ENCODE data around the gene HOXA13. TPM values are rescaled to one million over a fixed set of nuclear protein-coding genes. Genes with fewer than 3 reads are reported as not detected.
A peak's percentile ranks its signal among the peaks of the same experiment; 100 is the strongest.

The HOXA13 gene
- total RNA-seq, 1 donor from 2014 or later = 14.5 TPM

- Histone ChIP-seq H3K4me1 (peaks cover 45% of the 10 kb centered on the region), H3K36me3 (no peaks in the 10 kb centered on the region), H3K27ac (peak overlapping the region; percentile 67), H3K4me3 (peak overlapping the region; percentile 40), H3K9me3 (no peaks in the 10 kb centered on the region), H3K27me3 (no peaks in the 10 kb centered on the region)
- intact Hi-C loops (cut with DNase I) = no loop called here
- no peak for DNase-seq (ENCODE audit: extremely low spot score in 2 of 2)
- no peak for TF ChIP-seq CTCF (IDR thresholded peaks at IDR 0.05)
- peak in 1 of 2 donors; percentile 58 for TF ChIP-seq POLR2AphosphoS5 (IDR thresholded peaks at IDR 0.05; ENCODE audit: insufficient read depth in 1 of 2, low read depth in 1 of 2)
- peak in 1 of 2 donors; percentile 32 for TF ChIP-seq POLR2A (IDR thresholded peaks at IDR 0.05)
These were observed 40.3 kb upstream of the HOXA13 start for GRCh38 chr7:27240015-27240731.

- H3K27me3 ChIP-seq = no peaks in the 10 kb centered on the region
- peak overlapping the region; percentile 67 for H3K27ac ChIP-seq
- DNase-seq (ENCODE audit: extremely low spot score in 2 of 2) = no peak
- no peaks in the 10 kb centered on the region for H3K9me3 ChIP-seq
- peaks cover 45% of the 10 kb centered on the region for H3K4me1 ChIP-seq
- H3K4me3 ChIP-seq = peak overlapping the region; percentile 40
- TF ChIP-seq POLR2A (IDR thresholded peaks at IDR 0.05) (no peak), POLR2AphosphoS5 (IDR thresholded peaks at IDR 0.05; ENCODE audit: insufficient read depth in 1 of 2, low read depth in 1 of 2) (no peak), CTCF (IDR thresholded peaks at IDR 0.05) (no peak)
- intact Hi-C loops (cut with DNase I) = loop anchor here (10.0 kb wide), 1 partner anchor 335 kb away; no protein-coding TSS in a partner anchor
- H3K36me3 ChIP-seq = no peaks in the 10 kb centered on the region
These were observed 39.6 kb upstream of the HOXA13 start for GRCh38 chr7:27239387-27240014.

GRCh38 chr7:27238979-27239386 lies 39.1 kb upstream of the HOXA13 start:
- Histone ChIP-seq H3K27ac (peak overlapping the region; percentile 67), H3K4me1 (peaks cover 41% of the 10 kb centered on the region), H3K36me3 (no peaks in the 10 kb centered on the region), H3K27me3 (no peaks in the 10 kb centered on the region), H3K4me3 (peak overlapping the region; percentile 40), H3K9me3 (no peaks in the 10 kb centered on the region)
- intact Hi-C loops (cut with DNase I) = loop anchor here (10.0 kb wide), 1 partner anchor 336 kb away; no protein-coding TSS in a partner anchor
- TF ChIP-seq POLR2AphosphoS5 (IDR thresholded peaks at IDR 0.05; ENCODE audit: insufficient read depth in 1 of 2, low read depth in 1 of 2) (no peak), CTCF (IDR thresholded peaks at IDR 0.05) (no peak), POLR2A (IDR thresholded peaks at IDR 0.05) (no peak)
- no peak for DNase-seq (ENCODE audit: extremely low spot score in 2 of 2)

GRCh38 chr7:27237735-27238334 lies 37.9 kb upstream of the HOXA13 start:
- intact Hi-C loops (cut with DNase I) = loop anchor here (10.0 kb wide), 1 partner anchor 337 kb away; no protein-coding TSS in a partner anchor
- H3K27me3 ChIP-seq = no peaks in the 10 kb centered on the region

More at GRCh38 chr7:27237735-27238334, 37.9 kb upstream of the HOXA13 start:
- Histone ChIP-seq H3K27ac (peak overlapping the region; percentile 36), H3K36me3 (no peaks in the 10 kb centered on the region), H3K4me3 (no peak overlapping the region), H3K4me1 (peaks cover 30% of the 10 kb centered on the region), H3K9me3 (no peaks in the 10 kb centered on the region)
- DNase-seq (ENCODE audit: extremely low spot score in 2 of 2) = no peak
- TF ChIP-seq POLR2A (IDR thresholded peaks at IDR 0.05) (peak in 1 of 2 donors; percentile 26), CTCF (IDR thresholded peaks at IDR 0.05) (no peak), POLR2AphosphoS5 (IDR thresholded peaks at IDR 0.05; ENCODE audit: insufficient read depth in 1 of 2, low read depth in 1 of 2) (peak; percentile 19 to 42)

Measured in vagina (tissue), 2 donors.